IPS DF 4.7 (cell line): ENCODE data around the gene PPP1R14D.
"Not testable (repeated sequence)": the region's sequence is repeated elsewhere in the genome, so short reads cannot be mapped to it uniquely, and the experiment has no call there.

Experiments used
- DNase-seq: peaks from one replicate; pipeline ENCODE4 v3.0.0-alpha.2; 2013; ENCODE audit warnings: low spot score; ENCODE audit errors: extremely low read depth

Gene PPP1R14D

DNA sequence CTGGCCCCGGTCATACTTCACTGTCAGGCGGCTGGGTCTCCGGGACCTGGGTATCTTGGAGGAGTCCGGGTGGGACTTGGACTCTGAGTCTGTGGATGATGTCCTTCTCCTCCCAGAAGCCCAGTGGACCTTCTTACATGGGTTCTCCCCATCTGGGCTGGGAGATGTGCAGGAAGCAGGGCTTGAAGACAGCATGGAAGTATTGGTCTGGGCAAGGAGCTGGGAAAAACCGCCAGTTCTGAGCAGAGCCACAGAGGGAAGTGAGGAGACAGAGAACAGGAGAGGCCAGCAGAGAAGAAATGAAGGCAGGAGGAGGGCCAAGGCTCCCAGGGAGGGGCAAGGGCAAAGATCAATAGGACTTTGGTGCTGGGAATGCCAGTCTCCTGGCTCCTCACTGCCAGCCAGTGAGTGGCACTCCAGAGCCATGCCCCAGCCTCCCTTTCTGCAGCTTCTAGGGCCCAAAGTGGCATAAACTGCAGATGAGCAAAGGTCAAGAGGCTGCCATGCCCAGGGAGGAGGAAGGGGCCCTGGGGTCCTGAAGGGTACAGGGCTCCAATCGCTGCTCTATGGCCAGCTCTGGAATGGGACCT lies at the start of gene PPP1R14D:
PPP1R14D (minus strand) TSS at position 262 of the 590 bp plus-strand sequence; CDS start at position 195, 67 bp downstream.
- DNase-seq: no peak

DNA sequence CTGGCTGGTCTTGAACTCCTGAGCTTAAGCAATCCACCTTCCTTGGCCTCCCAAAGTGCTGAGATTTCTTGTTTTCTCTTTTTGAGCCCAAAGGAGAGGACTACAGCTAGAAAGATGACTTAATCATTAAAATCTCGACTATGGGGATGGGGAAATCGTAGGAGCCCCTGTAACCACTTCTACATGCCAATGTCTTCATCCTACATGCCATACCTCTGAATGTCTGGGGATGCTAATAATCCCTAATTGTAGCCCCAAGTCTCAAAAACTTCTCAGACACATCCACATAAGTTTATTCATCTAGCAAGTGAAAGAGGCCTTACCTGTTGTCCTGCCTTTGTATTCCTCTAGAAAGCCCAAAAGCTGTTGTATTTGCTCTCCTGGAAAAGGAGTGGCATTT lies 49.2 kb upstream of the PPP1R14D start:
- DNase-seq: no peak

DNA sequence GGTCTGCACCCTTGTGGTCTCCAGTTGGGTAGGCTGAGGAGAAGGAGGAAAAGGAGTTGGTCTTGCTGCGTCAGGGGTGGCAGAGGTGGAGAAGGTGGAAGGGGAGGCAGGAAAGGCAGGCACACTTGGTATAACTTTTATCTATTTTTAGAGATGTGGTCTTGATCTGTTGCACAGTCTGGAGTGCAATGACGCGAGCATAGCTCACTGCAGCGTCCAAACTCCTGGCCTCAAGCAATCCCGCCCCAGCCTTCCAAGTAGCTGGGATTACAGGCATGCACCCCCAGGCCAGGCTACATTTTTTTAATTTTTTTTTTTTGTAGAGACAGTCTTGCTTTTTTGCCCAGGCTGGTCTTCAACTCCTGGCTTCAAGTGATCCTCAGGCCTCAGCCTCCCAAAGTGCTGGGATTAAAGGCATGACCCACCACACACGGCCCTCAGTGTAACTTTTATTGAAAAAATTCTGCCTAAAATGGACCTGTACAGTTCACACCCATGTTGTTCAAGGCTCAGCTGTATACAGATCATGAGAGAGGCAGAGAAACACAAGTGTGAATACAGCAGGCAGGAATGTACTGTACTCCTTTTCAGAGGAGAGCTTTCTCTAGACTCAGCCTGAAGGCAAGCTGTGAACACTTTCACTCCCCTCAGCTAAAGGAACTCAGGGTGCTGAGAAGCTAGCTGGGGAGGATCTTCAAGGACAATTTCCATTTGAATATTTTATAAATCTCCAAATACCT lies 47.7 kb upstream of the PPP1R14D start:
- DNase-seq: no peak

DNA sequence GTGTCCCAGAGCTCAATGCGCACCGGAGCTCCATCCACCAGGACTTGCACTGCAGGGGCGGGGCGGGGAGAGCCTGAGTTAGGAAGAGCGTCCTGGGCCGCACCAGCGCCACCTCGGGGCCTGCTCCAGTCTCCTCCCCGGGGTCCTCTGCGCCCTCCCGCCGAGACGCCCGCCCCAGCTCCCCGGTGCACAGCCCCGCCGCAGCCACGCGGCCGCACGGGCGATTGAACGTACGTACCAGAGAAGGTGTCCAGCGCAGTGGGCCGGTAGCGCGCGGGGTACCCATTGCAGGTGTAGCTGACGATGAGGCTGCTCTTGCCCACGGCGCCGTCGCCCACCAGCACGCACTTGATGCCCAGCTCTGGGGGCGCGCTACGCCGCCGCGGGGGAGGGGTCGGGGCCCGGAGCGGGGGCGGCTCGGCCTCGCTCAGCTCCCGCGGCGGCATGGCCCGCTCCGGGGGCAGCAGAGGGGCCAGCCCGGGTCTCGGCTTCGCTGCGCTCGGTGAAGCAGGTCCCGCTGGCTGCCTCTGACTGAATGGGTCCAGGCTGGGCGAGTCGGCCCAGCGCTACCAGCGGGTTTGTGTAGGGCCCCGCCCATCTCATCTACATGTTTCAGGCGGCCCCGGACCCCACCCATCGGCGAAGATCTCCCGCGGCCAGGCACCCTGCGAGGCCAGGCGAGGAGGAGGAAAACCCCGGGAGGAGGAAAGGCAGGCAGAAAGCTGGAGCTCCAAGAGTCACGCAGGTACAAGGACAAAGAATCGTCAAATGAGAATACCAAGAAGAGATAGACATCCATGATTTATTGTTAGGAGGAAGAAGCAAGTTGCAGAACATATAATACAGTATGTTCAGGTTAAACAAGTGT lies 45.4 kb upstream of the PPP1R14D start, which contains the start of gene RHOV:
RHOV (minus strand) TSS at position 541 of the 868 bp plus-strand sequence; CDS start at position 446, 95 bp downstream.
- no peak for DNase-seq

DNA sequence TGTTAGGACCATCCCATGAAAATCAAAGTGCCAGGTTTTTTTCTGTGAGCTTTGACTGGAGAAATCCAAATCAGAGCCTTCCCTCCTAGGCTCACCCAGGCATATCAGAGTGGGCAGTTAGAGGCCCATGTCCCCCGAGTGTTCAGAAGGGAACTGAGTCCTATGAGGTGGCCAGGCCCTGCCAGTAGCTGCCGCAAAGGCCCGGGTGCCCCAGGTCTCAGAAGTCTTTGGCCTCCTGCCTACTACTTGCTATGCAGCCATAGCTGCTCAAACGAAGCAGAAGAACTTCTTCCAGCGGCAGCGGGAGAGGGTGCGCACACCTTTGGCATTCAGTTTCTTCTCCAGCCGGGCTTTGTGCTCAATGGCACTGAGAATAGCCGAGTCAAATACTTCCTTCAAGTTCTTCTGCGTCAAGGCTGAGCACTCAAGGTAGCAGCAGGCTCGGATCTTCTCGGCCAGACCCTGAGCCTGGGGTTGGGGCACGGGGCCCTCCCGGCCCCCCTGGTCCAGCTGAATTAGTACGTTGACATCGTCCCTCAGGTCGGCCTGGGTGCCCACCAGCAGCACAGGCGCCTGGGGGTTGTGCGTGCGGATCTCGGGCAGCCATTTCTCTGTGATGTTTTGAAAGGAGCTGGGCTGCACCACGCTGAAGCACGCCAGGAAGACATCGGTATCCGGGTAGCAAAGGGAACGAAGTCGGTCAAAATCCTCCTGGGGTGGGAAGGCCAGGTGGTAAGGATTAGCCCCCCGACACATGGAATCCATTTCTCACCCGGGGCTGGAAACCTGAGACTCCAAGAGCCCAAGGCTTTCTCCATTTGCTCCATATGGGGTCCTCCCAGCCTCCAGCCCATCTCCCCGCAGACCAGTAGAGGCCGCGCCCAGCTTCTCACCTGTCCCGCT lies 44.5 kb upstream of the PPP1R14D start:
- no peak for DNase-seq

- DNase-seq: no peak
Measured at GRCh38 chr15:40871749-40872617, 43.5 kb upstream of the PPP1R14D start.

DNA sequence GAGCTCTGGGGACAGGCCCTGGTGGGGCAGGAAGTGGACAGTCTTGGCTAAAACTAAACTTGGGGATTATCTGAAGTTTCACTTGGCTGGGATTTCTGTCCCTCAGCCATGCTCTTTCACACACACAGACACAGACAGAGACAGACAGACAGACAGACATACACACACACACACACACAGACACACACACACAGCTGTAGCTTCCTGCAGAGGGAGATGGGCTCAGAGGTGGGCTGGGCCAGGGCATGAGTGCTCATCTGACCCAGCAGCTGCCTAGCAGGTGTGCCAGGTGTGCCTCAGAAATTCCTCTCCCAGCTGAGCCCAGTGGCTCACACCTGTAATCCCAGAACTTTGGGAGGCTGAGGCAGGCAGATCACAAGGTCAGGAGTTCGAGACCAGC lies 42.2 kb upstream of the PPP1R14D start:
- DNase-seq: no peak

DNA sequence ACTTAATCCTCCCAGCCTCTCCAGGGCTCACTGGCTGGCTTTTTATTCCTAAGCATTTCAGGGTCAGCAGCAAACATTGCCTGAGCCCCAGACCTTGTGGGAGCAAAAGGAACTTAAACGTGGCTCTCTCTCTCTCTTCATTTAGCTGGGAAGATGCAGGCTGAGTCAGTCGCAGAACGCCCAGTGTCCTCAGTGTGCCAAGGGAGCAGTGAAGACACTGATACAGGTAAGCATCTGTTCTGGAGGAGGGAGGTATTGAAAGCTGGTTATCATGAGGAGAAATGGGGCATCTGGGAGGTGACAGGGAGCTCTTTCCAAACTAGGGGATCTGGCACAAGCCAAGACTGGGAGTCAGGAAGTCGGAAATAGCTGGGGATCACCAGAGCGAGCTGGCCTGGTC lies 41.2 kb upstream of the PPP1R14D start:
- no peak for DNase-seq

DNA sequence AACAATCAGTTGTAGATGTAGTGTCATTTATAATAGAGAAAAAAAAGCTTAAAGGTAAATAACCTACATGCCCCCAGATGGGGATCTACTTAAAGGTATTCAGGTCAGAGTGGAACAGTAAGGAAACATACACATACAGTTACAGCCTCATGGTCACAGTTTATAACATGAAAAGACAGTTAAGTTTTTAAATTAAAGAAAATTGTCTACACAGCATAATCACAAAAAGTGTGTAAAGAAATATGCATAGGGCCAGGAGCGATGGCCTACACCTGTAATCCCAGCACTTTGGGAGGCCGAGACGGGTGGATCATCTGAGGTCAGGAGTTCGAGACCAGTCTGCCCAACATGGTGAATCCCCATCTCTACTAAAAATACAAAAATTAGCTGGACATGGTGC lies 38.7 kb upstream of the PPP1R14D start:
- DNase-seq: no peak

DNA sequence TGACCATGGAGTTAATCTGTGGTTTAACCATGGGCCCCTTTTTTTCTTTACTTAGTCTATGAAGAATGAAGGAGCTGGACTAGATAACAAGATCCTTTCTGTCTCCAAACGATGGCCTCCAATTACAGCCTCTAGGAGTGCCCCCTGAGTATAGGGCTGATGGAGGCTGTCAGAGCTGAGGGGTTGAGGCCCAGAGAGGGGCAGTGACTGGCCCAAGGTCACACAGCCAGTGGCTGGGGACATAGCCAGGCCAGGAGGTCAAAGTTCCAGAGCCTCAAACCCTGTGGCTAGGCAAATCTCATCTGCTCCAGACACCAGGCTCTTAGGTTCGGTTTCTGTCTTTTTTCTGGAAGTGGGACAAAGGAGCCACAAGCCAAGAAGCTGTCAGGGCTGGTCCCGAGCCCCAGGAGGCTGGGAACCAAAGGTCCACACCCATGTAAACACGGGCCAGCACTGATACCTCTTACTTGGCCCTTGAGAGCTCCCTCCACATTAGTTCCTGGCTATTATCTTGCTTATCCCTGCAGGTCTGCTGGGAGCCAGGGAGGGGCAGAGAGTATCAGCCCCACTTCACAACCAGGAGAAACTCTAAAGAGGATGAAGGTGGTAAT lies 35.3 kb upstream of the PPP1R14D start:
- no peak for DNase-seq

DNA sequence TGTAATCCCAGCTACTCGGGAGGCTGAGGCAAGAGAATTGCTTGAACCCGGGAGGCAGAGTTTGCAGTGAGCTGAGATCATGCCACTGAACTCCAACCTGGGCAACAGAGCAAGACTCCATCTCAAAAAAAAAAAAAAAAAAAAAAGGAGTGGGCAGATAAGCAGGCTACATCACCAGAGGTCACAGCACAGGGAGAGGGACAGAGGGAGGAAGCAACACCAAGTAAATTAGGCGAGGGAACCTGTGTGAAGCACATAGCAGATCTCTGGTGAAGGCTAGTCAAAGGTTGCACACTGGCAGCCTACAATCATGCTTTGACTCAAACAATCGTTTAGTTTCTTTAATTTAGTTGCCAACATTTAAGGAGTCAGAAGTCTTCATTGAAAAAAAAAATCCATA lies 32.6 kb upstream of the PPP1R14D start:
- DNase-seq: not testable (repeated sequence)

DNA sequence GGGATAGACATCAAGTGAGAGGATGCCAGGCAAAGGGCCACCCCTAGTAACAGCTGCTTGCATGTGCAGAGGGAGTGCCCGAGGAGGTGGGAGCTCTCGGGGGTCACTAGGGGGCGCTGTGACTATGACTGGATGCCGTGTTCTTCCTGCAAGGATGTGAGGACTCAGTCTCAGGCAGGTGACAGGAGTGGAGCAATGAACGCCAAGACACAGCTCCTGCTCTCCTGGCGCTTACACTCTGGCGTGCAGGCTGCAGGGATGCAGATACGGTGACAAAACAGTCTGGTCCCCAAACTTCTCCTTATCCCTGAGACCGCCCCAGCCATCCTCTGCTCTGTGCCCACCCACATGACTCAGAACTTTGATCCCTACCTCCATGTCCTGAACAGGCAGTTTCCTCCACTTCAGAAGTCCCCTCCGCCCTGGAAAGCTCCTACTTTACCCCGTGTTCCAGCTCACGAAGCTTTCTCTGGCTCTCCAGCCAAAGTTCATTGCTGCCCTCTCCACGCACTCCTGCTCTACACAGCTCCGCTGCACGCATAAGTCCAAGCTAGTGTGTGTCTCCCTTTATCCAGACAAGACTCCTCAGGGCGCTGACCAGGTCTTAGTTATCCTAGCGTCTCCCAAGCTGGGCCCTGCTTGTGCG lies 30.8 kb upstream of the PPP1R14D start:
- no peak for DNase-seq

- no peak for DNase-seq
Measured at GRCh38 chr15:40858706-40859105, 30.2 kb upstream of the PPP1R14D start.

- no peak for DNase-seq
Measured at GRCh38 chr15:40857601-40858341, 29.3 kb upstream of the PPP1R14D start.

DNA sequence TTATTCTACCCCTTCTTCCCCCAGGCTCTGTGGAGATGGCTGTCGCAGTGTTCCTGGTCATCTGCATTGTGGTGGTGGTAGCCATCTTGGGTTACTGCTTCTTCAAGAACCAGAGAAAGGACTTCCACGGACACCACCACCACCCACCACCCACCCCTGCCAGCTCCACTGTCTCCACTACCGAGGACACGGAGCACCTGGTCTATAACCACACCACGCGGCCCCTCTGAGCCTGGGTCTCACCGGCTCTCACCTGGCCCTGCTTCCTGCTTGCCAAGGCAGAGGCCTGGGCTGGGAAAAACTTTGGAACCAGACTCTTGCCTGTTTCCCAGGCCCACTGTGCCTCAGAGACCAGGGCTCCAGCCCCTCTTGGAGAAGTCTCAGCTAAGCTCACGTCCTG lies 28.2 kb upstream of the PPP1R14D start:
- no peak for DNase-seq

DNA sequence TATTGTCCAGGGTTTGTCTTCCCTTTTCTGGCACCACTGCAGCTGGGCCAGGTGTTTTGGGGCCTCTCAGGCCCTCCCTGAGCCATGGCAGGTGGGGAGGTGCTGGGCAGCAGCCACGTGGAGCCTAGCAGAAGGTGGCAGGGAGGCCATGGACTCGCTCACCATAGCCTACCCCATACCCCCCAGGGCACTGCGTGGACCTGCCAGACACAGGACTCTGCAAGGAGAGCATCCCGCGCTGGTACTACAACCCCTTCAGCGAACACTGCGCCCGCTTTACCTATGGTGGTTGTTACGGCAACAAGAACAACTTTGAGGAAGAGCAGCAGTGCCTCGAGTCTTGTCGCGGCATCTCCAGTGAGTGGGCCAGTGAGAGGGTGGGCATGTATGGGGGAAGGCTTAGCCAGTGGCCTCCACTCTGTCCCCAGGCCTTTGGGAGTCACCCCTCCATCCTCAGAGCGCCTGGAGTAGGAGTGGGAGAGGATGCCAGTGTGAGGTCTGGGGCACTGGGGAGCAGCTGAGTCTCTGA lies 27.3 kb upstream of the PPP1R14D start:
- no peak for DNase-seq

DNA sequence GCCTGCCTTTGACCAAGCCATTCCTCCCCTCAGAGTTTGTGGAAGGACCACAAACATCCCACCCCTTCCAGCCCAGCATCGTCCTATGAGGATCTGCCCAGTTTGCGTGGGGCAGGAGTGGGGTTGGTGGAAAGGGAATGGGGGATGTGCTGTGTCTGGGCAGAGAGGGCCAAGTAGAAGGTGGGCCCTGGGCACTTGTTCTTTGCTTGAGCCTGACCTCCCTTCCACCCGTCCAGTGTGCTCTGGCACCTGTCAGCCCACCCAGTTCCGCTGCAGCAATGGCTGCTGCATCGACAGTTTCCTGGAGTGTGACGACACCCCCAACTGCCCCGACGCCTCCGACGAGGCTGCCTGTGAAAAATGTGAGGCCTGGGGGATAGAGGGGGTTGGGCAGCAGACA lies 25.7 kb upstream of the PPP1R14D start:
- DNase-seq: no peak

DNA sequence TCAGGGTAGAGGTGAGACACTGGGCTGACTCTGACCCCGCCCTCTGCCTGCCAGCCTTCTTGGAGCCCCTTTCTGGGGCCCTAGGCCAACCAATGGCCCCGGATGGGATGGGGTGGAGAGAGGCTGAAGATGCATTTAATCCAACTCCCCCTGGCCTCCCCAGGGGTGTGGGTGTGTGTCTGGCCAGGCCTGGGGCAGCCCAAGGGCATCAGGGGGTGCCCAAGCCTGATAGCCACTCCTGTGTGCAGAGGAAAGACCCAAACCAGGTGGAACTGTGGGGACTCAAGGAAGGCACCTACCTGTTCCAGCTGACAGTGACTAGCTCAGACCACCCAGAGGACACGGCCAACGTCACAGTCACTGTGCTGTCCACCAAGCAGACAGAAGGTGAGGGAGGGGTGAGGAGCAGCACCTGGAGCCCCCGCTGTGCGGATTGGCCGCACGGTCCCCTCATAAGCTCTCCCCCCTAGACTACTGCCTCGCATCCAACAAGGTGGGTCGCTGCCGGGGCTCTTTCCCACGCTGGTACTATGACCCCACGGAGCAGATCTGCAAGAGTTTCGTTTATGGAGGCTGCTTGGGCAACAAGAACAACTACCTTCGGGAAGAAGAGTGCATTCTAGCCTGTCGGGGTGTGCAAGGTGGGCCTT lies 24.9 kb upstream of the PPP1R14D start:
- no peak for DNase-seq
